Lower leg skin (tissue), 3 donors: ENCODE measurements around the gene IL9R.

Experiments used
- POLR2A ChIP-seq, 2 donors: fragments of 450-650 bp; IDR thresholded peaks; one replicate each; pipeline ENCODE4 v1.6.1; 2016 to 2017; ENCODE audit warnings: antibody characterized with exemption in 2 of 2, mild to moderate bottlenecking in 1 of 2, moderate library complexity in 1 of 2
- TF ChIP-seq, protein P1 (sequence below), 3 donors: fragments of 450-650 bp; IDR thresholded peaks; one replicate each; pipeline ENCODE4 v1.5.1; 2016; ENCODE audit warnings: antibody characterized with exemption in 3 of 3, mild to moderate bottlenecking in 3 of 3, moderate library complexity in 2 of 3

DNA sequence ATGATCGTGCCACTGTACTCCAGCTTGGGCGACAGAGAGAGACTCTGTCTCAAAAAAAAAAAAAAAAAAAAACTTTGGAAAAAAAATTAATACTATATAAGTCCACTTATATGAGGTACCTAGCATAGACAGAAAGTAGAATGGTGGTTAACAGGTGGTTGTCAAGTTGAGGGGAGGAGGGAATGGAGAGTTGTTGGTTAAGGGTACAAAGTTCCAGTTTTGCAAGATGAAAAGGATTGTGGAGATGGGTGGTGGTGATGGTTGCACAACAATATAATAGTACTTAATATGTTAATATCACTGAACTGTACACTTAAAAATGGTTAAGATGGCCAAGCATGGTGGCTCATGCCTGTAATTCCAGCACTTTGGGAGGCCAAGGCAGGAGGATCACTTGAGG is 4.1 kb upstream of the IL9R start:
- TF ChIP-seq, protein P1, sequence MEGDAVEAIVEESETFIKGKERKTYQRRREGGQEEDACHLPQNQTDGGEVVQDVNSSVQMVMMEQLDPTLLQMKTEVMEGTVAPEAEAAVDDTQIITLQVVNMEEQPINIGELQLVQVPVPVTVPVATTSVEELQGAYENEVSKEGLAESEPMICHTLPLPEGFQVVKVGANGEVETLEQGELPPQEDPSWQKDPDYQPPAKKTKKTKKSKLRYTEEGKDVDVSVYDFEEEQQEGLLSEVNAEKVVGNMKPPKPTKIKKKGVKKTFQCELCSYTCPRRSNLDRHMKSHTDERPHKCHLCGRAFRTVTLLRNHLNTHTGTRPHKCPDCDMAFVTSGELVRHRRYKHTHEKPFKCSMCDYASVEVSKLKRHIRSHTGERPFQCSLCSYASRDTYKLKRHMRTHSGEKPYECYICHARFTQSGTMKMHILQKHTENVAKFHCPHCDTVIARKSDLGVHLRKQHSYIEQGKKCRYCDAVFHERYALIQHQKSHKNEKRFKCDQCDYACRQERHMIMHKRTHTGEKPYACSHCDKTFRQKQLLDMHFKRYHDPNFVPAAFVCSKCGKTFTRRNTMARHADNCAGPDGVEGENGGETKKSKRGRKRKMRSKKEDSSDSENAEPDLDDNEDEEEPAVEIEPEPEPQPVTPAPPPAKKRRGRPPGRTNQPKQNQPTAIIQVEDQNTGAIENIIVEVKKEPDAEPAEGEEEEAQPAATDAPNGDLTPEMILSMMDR (IDR thresholded peaks at IDR 0.05): no peak
- TF ChIP-seq POLR2A (IDR thresholded peaks at IDR 0.05): no peak
